Middle frontal gyrus (tissue), 1 donor: ENCODE data around the gene ADPRHL1.

Experiments used
- DNase-seq: peaks from one replicate; pipeline ENCODE4 v3.0.0-alpha.2; 2015; ENCODE audit warnings: low spot score; ENCODE audit errors: extremely low spot score

ADPRHL1 gene

GRCh38 chr13:113351514-113352026, 101.7 kb downstream of the ADPRHL1 start:
- no peak for DNase-seq

DNA sequence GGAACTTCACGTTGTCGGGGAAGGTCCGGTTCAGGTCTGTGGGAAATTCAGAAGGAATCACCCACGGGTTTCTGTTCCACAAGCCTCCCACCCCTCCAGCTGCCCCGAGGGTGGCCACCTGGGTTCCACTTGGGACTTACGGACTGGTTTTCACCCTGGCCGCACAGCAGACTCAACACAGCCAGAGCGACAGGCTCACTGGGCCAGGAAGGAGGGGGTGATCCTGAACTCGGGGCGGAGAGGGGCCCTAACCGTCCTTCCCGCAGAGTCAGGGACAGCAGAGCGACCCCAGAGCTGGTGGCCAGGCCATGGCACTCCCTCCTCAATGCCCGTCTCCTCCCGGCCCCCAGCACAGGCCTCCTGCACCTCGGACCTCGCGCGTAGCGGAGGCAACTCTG, 102.4 kb downstream of the ADPRHL1 start:
- no peak for DNase-seq

- DNase-seq: no peak
Observed at GRCh38 chr13:113350065-113350937, 103.0 kb downstream of the ADPRHL1 start.
